ENCODE data around the gene SF3B6. TPM values are rescaled to one million over a fixed set of nuclear protein-coding genes. Genes with fewer than 3 reads are reported as not detected.

Gene SF3B6
- total RNA-seq, 4 donors from 2014 or later, result 86.9 to 121 (median 113) TPM

DNA sequence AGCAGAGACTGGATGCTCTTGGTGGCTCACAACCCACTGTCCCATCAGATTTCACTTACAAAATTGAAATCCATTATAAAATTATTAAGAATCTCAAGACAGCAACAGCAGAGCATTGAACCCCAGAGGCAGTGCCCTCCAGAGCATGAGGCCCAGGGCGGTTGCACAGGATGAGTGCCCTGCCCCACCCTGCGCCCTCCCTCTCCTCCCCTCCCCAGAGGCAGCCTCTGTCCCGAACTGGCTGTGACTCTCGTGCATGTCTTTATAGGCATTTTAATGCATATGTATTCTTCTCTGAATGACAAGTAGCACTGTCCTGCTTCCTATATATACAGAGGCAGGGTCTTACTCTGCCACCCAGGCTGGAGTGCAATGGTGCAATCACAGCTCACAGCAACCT lies 55.9 kb downstream of the SF3B6 start:
- no peak for TF ChIP-seq EP300 (IDR thresholded peaks at IDR 0.05)
- TF ChIP-seq, protein P1, sequence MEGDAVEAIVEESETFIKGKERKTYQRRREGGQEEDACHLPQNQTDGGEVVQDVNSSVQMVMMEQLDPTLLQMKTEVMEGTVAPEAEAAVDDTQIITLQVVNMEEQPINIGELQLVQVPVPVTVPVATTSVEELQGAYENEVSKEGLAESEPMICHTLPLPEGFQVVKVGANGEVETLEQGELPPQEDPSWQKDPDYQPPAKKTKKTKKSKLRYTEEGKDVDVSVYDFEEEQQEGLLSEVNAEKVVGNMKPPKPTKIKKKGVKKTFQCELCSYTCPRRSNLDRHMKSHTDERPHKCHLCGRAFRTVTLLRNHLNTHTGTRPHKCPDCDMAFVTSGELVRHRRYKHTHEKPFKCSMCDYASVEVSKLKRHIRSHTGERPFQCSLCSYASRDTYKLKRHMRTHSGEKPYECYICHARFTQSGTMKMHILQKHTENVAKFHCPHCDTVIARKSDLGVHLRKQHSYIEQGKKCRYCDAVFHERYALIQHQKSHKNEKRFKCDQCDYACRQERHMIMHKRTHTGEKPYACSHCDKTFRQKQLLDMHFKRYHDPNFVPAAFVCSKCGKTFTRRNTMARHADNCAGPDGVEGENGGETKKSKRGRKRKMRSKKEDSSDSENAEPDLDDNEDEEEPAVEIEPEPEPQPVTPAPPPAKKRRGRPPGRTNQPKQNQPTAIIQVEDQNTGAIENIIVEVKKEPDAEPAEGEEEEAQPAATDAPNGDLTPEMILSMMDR (IDR thresholded peaks at IDR 0.05), result no peak
- no peak for TF ChIP-seq POLR2A (IDR thresholded peaks at IDR 0.05; ENCODE audit: low read depth)
- no peak for TF ChIP-seq POLR2AphosphoS5 (IDR thresholded peaks at IDR 0.05)
- DNase-seq (ENCODE audit: extremely low spot score), result no peak
- Histone ChIP-seq H3K4me3 (no peak overlapping the region), H3K27me3 (no peaks in the 10 kb centered on the region), H3K4me1 (no peaks in the 10 kb centered on the region), H3K9me3 (no peaks in the 10 kb centered on the region), H3K36me3 (peaks cover 14 to 32% (median 23%) of the 10 kb centered on the region in 4 donors), H3K27ac (replicated peaks in 1 of 4) (no peak overlapping the region)
- 84% methylated on average over 4 of the region's 4 CpGs for WGBS
- intact Hi-C loops (cut with DNase I), result no loop called here

DNA sequence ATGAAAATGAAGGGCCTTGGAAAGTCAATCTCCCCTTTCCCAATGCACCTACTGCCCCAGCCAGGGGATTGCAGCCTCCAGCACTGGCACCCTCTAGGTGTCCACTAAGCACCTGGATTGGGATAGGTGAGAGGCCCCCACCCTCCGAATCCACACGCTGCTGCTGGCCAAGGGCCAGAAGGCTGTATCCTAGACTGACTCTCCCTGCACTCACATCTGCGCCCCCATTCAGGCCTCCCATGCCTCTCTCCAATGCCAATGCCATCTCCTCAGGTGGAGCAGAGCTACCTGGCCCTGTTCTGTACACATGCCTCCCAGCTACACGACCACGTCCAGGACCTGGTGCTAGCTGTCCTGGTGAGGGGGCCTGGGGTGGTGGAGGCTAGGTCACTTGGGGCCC lies 56.4 kb downstream of the SF3B6 start:
- no peaks in the 10 kb centered on the region for H3K4me1 ChIP-seq
- no peak overlapping the region for H3K27ac ChIP-seq (replicated peaks in 1 of 4)
- H3K36me3 ChIP-seq, result peaks cover 14 to 27% (median 18%) of the 10 kb centered on the region in 4 donors
- H3K27me3 ChIP-seq, result no peaks in the 10 kb centered on the region
- DNase-seq (ENCODE audit: extremely low spot score), result no peak
- H3K9me3 ChIP-seq, result no peaks in the 10 kb centered on the region
- no peak overlapping the region for H3K4me3 ChIP-seq
- TF ChIP-seq POLR2A (IDR thresholded peaks at IDR 0.05; ENCODE audit: low read depth), result no peak
- no peak for TF ChIP-seq EP300 (IDR thresholded peaks at IDR 0.05)
- TF ChIP-seq, protein P1 (IDR thresholded peaks at IDR 0.05), result no peak
- no peak for TF ChIP-seq POLR2AphosphoS5 (IDR thresholded peaks at IDR 0.05)
- 91% methylated on average over 5 of the region's 5 CpGs for WGBS
- intact Hi-C loops (cut with DNase I), result no loop called here

DNA sequence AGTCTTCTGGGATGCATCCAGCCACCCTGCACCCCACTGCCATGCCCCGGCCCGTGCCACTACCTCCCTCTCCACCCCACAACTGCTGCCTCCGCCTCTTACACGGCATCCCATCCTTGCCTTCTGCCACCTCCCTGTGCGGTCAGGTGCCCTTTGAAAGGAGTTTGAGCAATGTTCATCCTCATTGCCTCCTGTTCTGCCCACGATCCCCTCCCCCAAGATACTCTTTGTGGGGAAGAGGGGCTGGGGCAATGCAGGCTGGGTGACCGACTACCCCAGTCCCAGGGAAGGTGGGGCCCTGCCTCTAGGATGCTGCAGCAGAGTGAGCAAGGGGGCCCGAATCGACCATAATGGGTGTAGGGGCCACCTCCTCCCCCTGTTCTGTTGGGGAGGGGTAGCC lies 57.9 kb downstream of the SF3B6 start:
- H3K9me3 ChIP-seq, result no peaks in the 10 kb centered on the region
- DNase-seq (ENCODE audit: extremely low spot score), result no peak
- H3K27ac ChIP-seq (replicated peaks in 1 of 4), result no peak overlapping the region
- 91% methylated on average over 9 of the region's 9 CpGs for WGBS
- H3K36me3 ChIP-seq, result peaks cover 7 to 13% (median 11%) of the 10 kb centered on the region in 4 donors
- no peaks in the 10 kb centered on the region for H3K4me1 ChIP-seq
- intact Hi-C loops (cut with DNase I), result no loop called here
- no peak overlapping the region for H3K4me3 ChIP-seq
- no peaks in the 10 kb centered on the region for H3K27me3 ChIP-seq
- TF ChIP-seq POLR2AphosphoS5 (IDR thresholded peaks at IDR 0.05) (no peak), POLR2A (IDR thresholded peaks at IDR 0.05; ENCODE audit: low read depth) (no peak), EP300 (IDR thresholded peaks at IDR 0.05) (no peak)
- TF ChIP-seq, protein P1 (IDR thresholded peaks at IDR 0.05), result no peak

DNA sequence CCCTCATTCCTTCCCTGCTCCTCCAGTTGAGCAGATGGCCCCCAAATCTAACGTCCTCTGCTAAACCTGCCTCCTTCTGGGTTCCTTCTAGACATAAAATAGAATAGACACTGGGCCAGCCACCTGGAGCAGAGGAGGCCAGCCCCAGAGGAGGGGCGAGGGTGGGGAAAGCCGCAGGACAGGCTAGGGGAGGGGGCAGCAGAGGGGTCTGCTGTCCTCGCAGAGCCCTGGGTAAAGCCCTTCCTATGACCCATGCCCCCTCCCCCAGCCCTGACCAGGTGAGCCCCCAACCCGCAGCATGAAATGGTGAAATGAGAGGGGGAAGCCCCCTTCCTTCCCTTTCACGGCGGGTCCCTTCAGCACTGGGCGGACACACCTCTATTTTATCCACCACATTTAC lies 58.4 kb downstream of the SF3B6 start:
- peaks cover 0 to 2% (median 0%) of the 10 kb centered on the region in 4 donors for H3K27me3 ChIP-seq
- no peak for DNase-seq (ENCODE audit: extremely low spot score)
- H3K9me3 ChIP-seq, result no peaks in the 10 kb centered on the region
- peaks cover 2 to 7% (median 6%) of the 10 kb centered on the region in 4 donors for H3K36me3 ChIP-seq
- no peak overlapping the region for H3K4me3 ChIP-seq
- WGBS, result 89% methylated on average over 8 of the region's 8 CpGs
- no peak overlapping the region for H3K27ac ChIP-seq (replicated peaks in 1 of 4)
- H3K4me1 ChIP-seq, result no peaks in the 10 kb centered on the region
- intact Hi-C loops (cut with DNase I), result no loop called here
- TF ChIP-seq EP300 (IDR thresholded peaks at IDR 0.05), result no peak
- TF ChIP-seq POLR2AphosphoS5 (IDR thresholded peaks at IDR 0.05), result no peak
- no peak for TF ChIP-seq POLR2A (IDR thresholded peaks at IDR 0.05; ENCODE audit: low read depth)
- TF ChIP-seq, protein P1 (IDR thresholded peaks at IDR 0.05), result no peak

Small RNA genes within 50 kb of the gene (small RNA-seq; reads per million reads assigned to genes)
- gene RNU6-370P, result 0 reads per million in 3 donors

Other genes starting within 250 kb of the SF3B6 start
- gene ATAD2B, start 149.2 kb downstream of the SF3B6 start, total RNA-seq, result 10 to 100 TPM in 3 of 4 donors, 1 to 10 TPM in 1; 8.0 to 17.4 (median 13.5) TPM
- 10 to 100 TPM; 17.1 to 23.4 (median 20.3) TPM for gene UBXN2A, start 135.9 kb downstream of the SF3B6 start, total RNA-seq
- under 1 TPM in 1 of 4 donors, not detected in 3; 0.33 TPM for gene MFSD2B, start 66.2 kb downstream of the SF3B6 start, total RNA-seq
- gene WDCP, start 28.9 kb downstream of the SF3B6 start, total RNA-seq, result 1 to 10 TPM; 4.5 to 9.1 (median 6.2) TPM
- gene FKBP1B, start 26.6 kb downstream of the SF3B6 start, total RNA-seq, result 10 to 100 TPM in 1 of 4 donors, 1 to 10 TPM in 3; 5.0 to 11.2 (median 6.2) TPM
- gene TP53I3, start 8.5 kb upstream of the SF3B6 start, total RNA-seq, result 10 to 100 TPM in 2 of 4 donors, 1 to 10 TPM in 2; 5.3 to 11.3 (median 9.6) TPM
- gene PFN4, start 47.0 kb upstream of the SF3B6 start, total RNA-seq, result under 1 TPM in 1 of 4 donors, not detected in 3; 0.83 TPM
- 10 to 100 TPM; 22.6 to 41.4 (median 33.8) TPM for gene FAM228B, start 47.1 kb upstream of the SF3B6 start, total RNA-seq
- 1 to 10 TPM; 1.1 to 3.3 (median 2.6) TPM for gene FAM228A, start 98.7 kb upstream of the SF3B6 start, total RNA-seq